NCI-H1105 (cell line): ENCODE results near the gene AURKB.
A peak's percentile ranks its signal among the peaks of the same experiment; 100 is the strongest.
"Not testable (repeated sequence)": the region's sequence is repeated elsewhere in the genome, so short reads cannot be mapped to it uniquely, and the experiment has no call there.

Source experiments
- DNase-seq: peaks from one replicate; lab custom pipeline; 2025; lab: John Stamatoyannopoulos, UW

Gene AURKB

DNA sequence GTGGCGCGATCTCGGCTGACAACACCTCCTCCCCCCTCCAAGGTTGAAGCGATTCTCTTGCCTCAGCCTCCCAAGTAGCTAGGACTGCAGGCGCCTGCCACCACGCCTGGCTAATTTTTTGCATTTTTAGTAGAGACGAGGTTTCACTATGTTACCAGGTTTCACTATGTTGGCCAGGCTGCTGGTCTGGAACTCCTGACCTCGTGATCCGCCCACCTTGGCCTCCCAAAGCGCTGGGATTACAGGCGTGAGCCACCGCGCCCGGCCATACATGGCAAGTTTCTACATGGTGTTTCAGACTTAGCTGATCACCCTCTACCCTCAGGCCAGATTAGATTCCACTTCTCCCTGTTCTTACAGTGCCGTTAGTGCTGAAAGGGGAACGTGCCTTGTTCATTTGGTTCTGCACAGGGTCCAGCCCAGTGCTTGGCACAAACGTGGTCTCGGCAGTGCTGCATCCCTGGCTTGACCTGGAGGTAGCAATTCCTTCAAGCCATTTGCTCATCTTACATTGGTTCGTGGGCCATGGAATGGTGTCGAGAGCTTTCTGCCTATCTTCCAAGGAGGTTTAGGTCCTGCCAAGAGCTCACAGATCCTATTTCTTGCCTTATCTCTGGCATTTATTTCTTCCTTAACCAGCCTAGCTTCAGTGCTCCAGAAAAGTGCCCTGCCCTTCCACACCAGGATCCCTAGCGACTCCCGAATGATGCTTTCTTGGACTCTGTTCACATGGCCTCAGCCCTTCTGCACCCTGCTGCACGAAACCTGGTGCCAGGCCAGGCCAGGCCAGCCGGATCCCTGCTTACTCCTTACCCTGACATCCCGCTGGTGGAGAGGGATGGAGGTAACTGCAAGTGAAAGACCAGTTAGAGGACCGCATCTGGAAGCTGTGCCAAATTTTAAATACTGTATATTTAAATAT, 14.8 kb upstream of the AURKB start:
- no peak for DNase-seq

- DNase-seq, result peak; percentile 46
Measured at GRCh38 chr17:8223356-8224126, 13.2 kb upstream of the AURKB start.

DNA sequence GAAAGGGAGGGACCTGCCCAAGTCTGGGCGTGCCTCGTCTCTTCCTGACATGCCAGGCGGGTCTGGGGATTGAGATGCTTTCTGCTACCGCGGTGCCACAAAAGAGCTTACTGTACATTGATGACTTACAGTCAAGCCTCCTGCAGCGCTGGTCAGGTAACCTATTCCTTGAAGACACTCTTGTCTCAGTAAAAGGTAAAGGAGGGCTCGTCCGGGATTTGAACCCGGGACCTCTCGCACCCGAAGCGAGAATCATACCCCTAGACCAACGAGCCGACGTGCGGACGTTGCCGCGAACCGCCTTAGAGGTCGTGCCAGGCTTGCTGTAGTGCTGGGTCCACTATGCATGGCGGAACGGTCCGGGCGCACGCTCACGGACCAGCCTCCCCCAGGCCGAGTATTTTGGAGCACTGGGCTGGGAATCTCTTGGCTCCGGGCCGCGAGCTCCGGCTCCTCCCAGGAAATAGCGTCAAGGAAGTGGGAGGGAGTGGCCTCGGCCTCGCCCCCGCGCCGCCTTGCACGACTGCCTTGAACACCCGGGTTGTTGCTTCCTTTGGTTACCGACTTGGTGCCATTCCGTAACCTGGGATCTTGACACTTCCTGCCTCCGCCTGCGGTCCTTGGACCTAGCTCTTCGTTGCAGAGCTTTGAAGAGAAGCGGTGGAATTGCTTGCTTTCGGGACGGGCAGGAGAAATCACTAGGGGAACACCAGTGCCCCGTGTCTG, 12.4 kb upstream of the AURKB start:
- peak; percentile 86 for DNase-seq

- peak; percentile 76 for DNase-seq
Measured at GRCh38 chr17:8222380-8222629, 11.9 kb upstream of the AURKB start.

DNA sequence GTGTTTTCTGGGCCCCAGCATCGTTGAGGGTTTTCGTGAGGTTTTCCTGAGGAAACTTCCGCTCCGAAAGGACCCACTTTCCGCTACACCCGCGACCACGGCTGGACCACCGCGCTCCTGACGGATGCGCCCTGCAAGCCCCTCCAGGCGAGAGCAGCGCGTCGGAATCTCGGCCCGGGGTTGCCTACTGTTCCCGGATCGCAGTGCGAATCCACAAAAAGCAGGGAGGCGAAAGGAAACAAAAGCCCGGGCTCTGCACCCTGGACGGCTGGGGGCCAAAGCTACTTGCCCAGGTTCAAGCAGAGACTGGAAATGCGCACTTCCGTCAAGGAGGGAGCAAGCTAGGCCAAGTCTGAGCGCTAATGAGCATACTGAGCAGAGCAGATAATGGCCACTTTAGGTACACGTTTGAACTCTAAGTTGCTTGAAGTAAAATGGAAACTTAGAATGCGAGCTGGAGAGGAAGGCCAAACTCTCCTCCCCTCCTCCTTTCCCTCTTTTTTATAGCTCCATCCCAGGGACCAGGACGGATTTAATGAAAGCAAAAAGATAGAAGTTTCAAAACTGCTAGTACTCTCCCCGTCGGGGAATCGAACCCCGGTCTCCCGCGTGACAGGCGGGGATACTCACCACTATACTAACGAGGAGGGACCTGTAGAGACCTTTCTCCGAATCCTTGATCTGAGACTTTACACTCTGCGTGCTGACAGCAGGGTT, 11.4 kb upstream of the AURKB start:
- DNase-seq, result peak; percentile 90

DNA sequence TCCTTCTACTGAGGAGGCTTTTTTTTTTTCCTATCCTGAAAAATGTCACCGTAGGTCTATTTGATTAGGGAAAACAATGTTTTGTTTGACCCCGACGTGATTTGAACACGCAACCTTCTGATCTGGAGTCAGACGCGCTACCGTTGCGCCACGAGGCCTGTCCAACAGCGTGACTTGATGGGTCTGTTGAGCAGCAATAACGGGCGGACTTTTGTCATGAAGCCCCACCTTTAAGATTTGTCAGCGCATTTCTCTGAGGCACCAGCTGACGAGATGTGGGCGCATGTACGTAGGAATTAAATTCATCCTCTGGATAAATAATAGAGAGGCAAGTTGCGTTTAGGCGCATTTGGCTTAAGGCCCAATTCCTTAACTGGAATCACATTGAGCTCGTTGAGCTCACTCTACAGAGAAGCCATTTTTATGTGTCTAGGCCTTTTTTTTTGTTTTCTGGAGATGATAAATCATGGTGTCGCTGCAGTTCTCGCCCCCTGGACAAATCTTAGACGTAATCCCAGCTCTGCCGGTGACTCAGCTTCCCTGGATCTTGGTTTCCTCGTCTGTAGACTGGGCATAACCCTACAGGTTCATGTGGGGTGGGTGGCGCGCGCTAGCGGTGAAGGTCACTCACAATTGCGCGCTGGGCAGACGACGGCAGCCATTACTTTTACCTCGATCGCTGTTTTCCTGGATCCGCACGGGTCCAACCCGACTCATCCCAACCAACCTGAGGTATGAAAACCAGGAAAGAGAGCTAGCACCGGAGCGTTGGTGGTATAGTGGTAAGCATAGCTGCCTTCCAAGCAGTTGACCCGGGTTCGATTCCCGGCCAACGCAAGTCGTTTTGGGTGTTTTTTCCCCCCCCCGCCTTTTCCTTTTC, 10.6 kb upstream of the AURKB start:
- peak; percentile 93 for DNase-seq

DNA sequence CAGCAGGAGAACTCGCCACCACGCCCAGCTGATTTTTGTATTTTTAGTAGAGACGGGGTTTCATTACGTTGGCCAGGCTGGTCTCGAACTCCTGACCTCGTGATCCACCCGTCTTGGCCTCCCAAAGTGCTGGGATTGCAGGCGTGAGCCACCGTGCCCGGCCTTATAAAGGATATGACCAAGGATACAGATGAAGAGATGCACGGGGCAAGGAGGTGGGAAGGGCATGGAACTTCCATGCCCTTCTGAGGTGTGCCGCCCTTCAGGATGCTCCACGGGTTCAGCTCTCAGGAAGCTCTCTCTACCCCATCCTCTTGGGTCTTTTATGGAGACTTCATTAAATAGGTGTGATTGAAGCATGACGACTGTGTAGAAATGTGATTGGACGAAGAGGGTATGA, 3.6 kb upstream of the AURKB start:
- DNase-seq, result not testable (repeated sequence)

DNA sequence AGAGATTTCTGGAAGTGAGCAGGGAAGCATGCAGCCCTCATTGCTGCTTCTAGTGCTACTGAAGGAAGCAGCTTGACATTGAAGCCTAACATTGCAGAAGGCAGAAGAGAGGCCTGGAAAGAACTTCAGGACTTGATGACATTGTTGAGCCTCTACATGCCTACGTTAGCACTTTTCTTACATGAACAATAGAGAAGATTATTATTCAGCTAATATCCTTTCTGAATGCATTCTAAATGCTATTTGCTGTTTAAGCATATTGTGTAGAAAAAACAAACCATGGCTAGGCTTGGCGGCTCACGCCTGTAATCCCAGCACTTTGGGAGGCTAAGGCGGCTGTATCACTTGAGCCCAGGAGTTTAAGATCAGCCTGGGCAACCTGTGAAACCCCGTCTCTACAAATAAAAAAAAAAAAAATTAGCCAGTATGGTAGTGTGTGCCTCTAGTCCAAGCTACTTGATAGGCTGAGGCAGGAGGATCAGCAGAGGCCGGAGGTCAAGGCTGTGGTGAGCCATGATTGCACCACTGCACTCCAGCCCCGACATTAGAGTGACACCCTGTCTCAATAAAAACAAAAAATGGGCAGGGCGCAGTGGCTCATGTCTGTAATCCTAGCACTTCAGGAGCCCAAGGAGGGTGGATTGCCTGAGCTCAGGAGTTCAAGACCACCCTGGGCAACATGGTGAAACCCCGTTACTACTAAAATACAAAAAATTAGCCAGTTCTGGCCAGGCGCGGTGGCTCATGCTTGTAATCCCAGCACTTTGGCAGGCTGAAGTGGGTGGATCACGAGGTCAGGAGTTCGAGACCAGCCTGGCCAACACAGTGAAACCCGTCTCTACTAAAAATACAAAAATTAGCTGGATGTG, 2.2 kb upstream of the AURKB start:
- DNase-seq, result no peak

- DNase-seq, result no peak
Measured at GRCh38 chr17:8210761-8211458, 535 bp upstream of the AURKB start.

DNA sequence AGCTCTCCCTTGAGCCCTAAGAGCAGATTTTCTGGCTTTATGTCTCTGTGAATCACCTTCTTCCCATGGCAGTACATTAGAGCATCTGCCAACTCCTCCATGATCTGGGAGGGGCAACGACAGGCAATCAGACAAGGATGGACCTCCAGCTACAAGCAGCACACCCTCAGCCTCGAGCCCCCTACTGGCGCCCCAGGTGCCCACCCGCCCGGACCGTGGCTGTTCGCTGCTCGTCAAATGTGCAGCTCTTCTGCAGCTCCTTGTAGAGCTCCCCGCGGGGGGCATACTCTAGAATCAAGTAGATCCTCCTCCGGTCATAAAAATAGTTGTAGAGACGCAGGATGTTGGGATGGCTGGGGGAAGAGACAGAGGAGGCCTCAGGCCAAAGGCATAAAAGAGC, 3.8 kb downstream of the AURKB start:
- DNase-seq, result no peak

- no peak for DNase-seq
Measured at GRCh38 chr17:8204761-8205555, 5.4 kb downstream of the AURKB start.

DNA sequence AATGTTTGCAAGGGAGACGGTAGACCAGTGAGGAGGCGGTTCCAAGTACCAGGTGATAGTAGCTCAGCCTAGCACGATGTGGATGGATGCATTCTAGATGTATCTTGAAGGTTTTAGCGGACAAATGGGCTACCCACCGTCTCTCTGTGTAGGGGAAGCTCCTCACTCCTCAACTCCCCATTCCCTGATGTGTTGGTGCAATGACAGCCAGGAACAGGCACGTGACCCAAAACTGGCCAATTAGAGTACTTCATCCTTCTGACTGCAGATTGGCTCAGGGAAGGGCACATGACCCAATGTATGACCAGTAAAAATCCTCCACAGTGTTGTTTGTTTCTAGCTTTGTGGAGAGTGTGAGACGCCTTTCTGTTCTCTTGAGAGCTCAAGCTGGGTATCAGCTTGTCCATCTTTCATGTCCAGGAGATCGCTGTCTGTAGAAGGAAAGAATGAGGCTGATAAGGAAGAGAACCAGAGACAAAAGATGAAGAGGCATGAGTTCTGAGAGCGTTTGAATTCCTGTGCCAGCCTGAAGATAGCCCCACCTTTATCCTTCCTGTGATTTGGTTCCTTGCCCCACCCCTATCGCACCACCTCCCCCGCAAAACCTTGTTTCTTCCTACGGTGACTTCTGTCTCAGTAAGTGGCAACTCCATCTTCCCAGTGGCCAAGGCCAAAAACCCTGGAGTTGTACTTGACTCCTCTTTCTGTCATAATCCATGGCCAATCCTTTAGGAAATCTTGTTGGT, 18.1 kb downstream of the AURKB start:
- peak; percentile 96 for DNase-seq

DNA sequence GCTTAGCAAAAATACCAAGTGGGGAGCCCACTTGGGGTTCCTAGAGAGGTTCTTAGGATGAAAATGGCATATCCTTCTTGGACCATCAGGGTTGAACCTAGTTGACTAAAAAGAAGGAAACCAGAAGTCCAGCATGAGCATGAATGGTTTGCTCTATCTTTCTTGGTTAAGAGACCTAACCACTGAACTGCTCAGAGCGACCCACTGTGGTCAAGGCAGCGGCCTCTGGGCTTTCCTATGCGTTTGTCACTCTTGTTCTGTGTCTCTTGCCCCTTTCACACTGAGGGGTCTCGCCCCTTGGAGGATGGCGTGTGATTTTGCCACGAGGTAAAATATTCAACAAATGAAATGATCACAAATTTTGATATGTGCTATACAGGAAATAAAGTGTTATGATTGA, 19.9 kb downstream of the AURKB start:
- no peak for DNase-seq

GRCh38 chr17:8189711-8190477, 20.5 kb downstream of the AURKB start, which contains the start of gene BORCS6:
Gene BORCS6, minus strand, starts transcription at chr17:8190180. Its CDS starts 40 bp downstream, at chr17:8190140.
- peak; percentile 98 for DNase-seq

- no peak for DNase-seq
Measured at GRCh38 chr17:8189041-8189710, 21.2 kb downstream of the AURKB start.

DNA sequence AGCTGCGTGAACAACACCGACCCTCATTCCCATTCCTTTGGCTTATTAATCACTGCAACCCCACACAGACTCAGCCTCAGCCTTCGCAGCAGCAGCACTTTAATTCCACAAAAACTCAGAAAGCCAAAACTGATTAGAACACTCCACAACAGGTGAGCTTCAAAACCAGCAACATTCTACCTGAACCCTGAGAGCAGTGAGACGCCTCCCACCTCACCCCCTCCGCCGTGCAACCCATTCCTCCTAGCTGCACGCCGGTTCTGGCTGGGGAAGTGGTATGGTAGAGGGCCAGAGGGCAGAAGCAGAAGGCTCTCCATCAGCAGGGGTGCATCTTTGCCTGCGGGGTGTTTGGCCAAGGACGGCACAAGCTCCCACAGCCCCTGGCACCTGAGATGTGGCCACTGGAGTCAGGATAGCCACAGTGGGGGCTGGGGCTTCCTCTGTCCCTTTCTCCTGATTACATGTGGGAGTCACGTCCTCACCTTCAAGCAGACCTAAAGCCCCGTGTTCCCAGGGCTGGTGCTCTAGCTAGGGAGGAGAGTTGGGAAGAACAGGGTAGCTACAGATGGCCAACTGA, 22.0 kb downstream of the AURKB start:
- DNase-seq, result no peak
